ENCODE results near the gene PRTN3. TPM values are rescaled to one million over a fixed set of nuclear protein-coding genes. Genes with fewer than 3 reads are reported as not detected.

PRTN3 gene
- total and polyA plus RNA-seq, 8 donors, result 0.14 to 0.24 TPM; not detected in 6

- intact Hi-C loops (cut with DNase I), result no loop called here
- H3K27me3 ChIP-seq, result no peaks in the 10 kb centered on the region
- H3K4me1 ChIP-seq, result peaks cover 0 to 4% (median 0%) of the 10 kb centered on the region in 3 donors
- ATAC-seq, result peak; percentile 13 to 16 (median 15)
- no peaks in the 10 kb centered on the region for H3K9me3 ChIP-seq
- no peak for FAIRE-seq
- TF ChIP-seq, protein P1, sequence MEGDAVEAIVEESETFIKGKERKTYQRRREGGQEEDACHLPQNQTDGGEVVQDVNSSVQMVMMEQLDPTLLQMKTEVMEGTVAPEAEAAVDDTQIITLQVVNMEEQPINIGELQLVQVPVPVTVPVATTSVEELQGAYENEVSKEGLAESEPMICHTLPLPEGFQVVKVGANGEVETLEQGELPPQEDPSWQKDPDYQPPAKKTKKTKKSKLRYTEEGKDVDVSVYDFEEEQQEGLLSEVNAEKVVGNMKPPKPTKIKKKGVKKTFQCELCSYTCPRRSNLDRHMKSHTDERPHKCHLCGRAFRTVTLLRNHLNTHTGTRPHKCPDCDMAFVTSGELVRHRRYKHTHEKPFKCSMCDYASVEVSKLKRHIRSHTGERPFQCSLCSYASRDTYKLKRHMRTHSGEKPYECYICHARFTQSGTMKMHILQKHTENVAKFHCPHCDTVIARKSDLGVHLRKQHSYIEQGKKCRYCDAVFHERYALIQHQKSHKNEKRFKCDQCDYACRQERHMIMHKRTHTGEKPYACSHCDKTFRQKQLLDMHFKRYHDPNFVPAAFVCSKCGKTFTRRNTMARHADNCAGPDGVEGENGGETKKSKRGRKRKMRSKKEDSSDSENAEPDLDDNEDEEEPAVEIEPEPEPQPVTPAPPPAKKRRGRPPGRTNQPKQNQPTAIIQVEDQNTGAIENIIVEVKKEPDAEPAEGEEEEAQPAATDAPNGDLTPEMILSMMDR (IDR thresholded peaks at IDR 0.05), result no peak
- peaks cover 0 to 12% (median 4%) of the 10 kb centered on the region in 3 donors for H3K36me3 ChIP-seq
- 2% methylated on average over 24 to 27 of the region's 27 CpGs for WGBS, 2 donors
- peak in 4 of 6 donors; percentile 47 to 86 (median 69) for DNase-seq
- peak overlapping the region; percentile 73 to 82 (median 78) for H3K4me3 ChIP-seq
- peak overlapping the region; percentile 79 to 98 (median 96) for H3K27ac ChIP-seq
These were observed 51.6 kb downstream of the PRTN3 start for GRCh38 chr19:892243-892893.

- H3K4me1 ChIP-seq, result peaks cover 0 to 4% (median 0%) of the 10 kb centered on the region in 3 donors
- H3K27me3 ChIP-seq, result no peaks in the 10 kb centered on the region
- FAIRE-seq (no peak), DNase-seq (peak; percentile 90 to 97 (median 92)), ATAC-seq (peak; percentile 88 to 96 (median 94))
- intact Hi-C loops (cut with DNase I), result no loop called here
- H3K4me3 ChIP-seq, result peak within 1 kb of the TSS; percentile 73 to 82 (median 78)
- TF ChIP-seq, protein P1 (IDR thresholded peaks at IDR 0.05), result no peak
- peak within 1 kb of the TSS; percentile 79 to 98 (median 96) for H3K27ac ChIP-seq
- WGBS, 2 donors, result 1 to 2% methylated on average over 55 to 69 of the region's 69 CpGs
- H3K36me3 ChIP-seq, result peaks cover 0 to 12% (median 4%) of the 10 kb centered on the region in 3 donors
- no peaks in the 10 kb centered on the region for H3K9me3 ChIP-seq
These were observed 52.3 kb downstream of the PRTN3 start, which contains the start of the genes MED16 and RNU6-9 for GRCh38 chr19:892894-893689. TSS of gene MED16 (minus strand) at chr19:893187. CDS start at chr19:891131, 2,056 bp downstream. TSS of gene RNU6-9 (plus strand) at chr19:893484.

GRCh38 chr19:896434-896833, 55.6 kb downstream of the PRTN3 start:
- 94 to 95% methylated on average over 10 of the region's 10 CpGs for WGBS, 2 donors
- FAIRE-seq (no peak), ATAC-seq (no peak), DNase-seq (peak in 1 of 6 donors; percentile 66)
- Histone ChIP-seq H3K27ac (no peak overlapping the region), H3K27me3 (no peaks in the 10 kb centered on the region), H3K9me3 (no peaks in the 10 kb centered on the region), H3K36me3 (peaks cover 0 to 5% (median 3%) of the 10 kb centered on the region in 3 donors), H3K4me1 (no peaks in the 10 kb centered on the region), H3K4me3 (no peak overlapping the region)
- intact Hi-C loops (cut with DNase I), result no loop called here
- TF ChIP-seq, protein P1 (IDR thresholded peaks at IDR 0.05), result no peak

DNA sequence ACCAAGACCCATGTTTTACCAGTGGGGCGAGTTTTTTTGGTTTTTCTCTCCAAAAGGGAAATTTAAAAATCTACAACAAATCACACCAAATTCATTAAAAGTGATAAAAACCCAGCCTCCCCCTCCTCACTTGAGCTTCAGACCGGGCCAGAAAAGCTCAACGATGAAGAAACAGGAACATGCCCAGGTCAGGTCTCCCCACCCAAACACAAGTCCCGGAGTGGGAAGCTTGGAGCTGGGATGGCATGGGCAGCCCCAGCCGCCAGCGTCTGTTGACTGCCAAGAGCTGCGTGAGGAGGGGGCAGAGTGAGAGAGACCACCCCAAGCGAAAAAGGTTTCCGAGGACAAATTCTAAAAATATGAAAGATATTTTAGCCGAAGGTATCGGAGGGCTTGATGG, 56.2 kb downstream of the PRTN3 start:
- peaks cover 0 to 5% (median 3%) of the 10 kb centered on the region in 3 donors for H3K36me3 ChIP-seq
- no peak for FAIRE-seq

More for the DNA sequence above, 56.2 kb downstream of the PRTN3 start:
- no peaks in the 10 kb centered on the region for H3K4me1 ChIP-seq
- WGBS, 2 donors, result 92% methylated on average over 11 of the region's 11 CpGs
- H3K27me3 ChIP-seq, result no peaks in the 10 kb centered on the region
- H3K27ac ChIP-seq, result no peak overlapping the region
- no peaks in the 10 kb centered on the region for H3K9me3 ChIP-seq
- H3K4me3 ChIP-seq, result no peak overlapping the region
- intact Hi-C loops (cut with DNase I), result no loop called here
- no peak for DNase-seq
- TF ChIP-seq, protein P1 (IDR thresholded peaks at IDR 0.05), result no peak
- ATAC-seq, result no peak

Data from pancreas (tissue), 10 donors.